WTC11 (cell line): ENCODE measurements around the gene S100PBP.

ENCODE experiments used
- GABPB1 ChIP-seq: sonication (generic); formaldehyde crosslinking; IDR thresholded peaks from 2 replicates; pipeline ENCODE4 v1.8.1; 2023; ENCODE audit warnings: mild to moderate bottlenecking, missing genetic modification reagents
- KAT7 ChIP-seq: sonication (generic); formaldehyde crosslinking; IDR thresholded peaks from 2 replicates; pipeline ENCODE4 v1.8.1; 2023; ENCODE audit warnings: missing genetic modification reagents, mild to moderate bottlenecking, borderline replicate concordance
- MXD4 ChIP-seq: fragments of 250-450 bp; sonication (Bioruptor Pico); IDR thresholded peaks from 2 replicates; pipeline ENCODE4 v1.8.0; 2021; ENCODE audit warnings: mild to moderate bottlenecking, moderate library complexity, borderline replicate concordance
- NR3C1 ChIP-seq: sonication (generic); formaldehyde crosslinking; conservative IDR thresholded peaks from 2 replicates; pipeline ENCODE4 v1.8.1; 2023; ENCODE audit warnings: low read depth, mild to moderate bottlenecking, missing genetic modification reagents
- TEAD4 ChIP-seq: sonication (generic); formaldehyde crosslinking; IDR thresholded peaks from 2 replicates; pipeline ENCODE4 v1.8.0; 2022; ENCODE audit warnings: mild to moderate bottlenecking, missing genetic modification reagents
- ZNF219 ChIP-seq: sonication (generic); formaldehyde crosslinking; IDR thresholded peaks from 2 replicates; pipeline ENCODE4 v1.8.0; 2023; ENCODE audit warnings: missing genetic modification reagents, mild to moderate bottlenecking, borderline replicate concordance
- TF ChIP-seq, protein P1 (sequence below): sonication (generic); formaldehyde crosslinking; IDR thresholded peaks from 2 replicates; pipeline ENCODE4 v1.8.0; 2022; ENCODE audit warnings: mild to moderate bottlenecking, missing genetic modification reagents
- TF ChIP-seq, protein P2 (sequence below): fragments of 200-600 bp; IDR thresholded peaks from 2 replicates; pipeline ENCODE4 v1.8.0; 2022; ENCODE audit warnings: antibody characterized with exemption
- TF ChIP-seq, protein P3 (sequence below): fragments of 250-450 bp; sonication (Bioruptor Pico); IDR thresholded peaks from 2 replicates; pipeline ENCODE4 v1.9.0; 2021; ENCODE audit warnings: moderate library complexity, mild to moderate bottlenecking, inconsistent platforms, borderline replicate concordance
- TF ChIP-seq, protein P4 (sequence below): sonication (generic); formaldehyde crosslinking; IDR thresholded peaks from 2 replicates; pipeline ENCODE4 v1.8.1; 2023; ENCODE audit warnings: mild to moderate bottlenecking, missing genetic modification reagents, moderate library complexity

DNA sequence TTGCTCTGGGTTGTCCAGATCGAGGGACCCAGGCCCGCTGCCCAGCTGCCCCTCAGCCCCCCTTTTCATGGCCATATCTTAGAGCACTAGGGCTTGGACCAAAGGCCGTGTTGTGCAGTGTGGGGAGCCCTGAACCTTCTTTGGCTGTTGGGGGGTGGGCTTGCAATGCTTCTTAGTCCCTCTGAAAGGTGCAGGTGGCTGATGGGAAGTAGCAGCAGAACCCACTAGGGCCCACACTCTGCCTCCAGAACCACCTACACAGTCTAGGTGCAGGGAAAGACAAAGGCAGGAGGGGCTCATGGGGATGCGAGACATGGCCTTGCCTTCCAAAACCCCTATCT, 66.5 kb downstream of the S100PBP start:
- TF ChIP-seq, protein P1, sequence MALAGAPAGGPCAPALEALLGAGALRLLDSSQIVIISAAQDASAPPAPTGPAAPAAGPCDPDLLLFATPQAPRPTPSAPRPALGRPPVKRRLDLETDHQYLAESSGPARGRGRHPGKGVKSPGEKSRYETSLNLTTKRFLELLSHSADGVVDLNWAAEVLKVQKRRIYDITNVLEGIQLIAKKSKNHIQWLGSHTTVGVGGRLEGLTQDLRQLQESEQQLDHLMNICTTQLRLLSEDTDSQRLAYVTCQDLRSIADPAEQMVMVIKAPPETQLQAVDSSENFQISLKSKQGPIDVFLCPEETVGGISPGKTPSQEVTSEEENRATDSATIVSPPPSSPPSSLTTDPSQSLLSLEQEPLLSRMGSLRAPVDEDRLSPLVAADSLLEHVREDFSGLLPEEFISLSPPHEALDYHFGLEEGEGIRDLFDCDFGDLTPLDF (CRISPR knock-in tag) = no peak
- TF ChIP-seq MXD4 (CRISPR knock-in tag) = no peak
- TF ChIP-seq, protein P2, sequence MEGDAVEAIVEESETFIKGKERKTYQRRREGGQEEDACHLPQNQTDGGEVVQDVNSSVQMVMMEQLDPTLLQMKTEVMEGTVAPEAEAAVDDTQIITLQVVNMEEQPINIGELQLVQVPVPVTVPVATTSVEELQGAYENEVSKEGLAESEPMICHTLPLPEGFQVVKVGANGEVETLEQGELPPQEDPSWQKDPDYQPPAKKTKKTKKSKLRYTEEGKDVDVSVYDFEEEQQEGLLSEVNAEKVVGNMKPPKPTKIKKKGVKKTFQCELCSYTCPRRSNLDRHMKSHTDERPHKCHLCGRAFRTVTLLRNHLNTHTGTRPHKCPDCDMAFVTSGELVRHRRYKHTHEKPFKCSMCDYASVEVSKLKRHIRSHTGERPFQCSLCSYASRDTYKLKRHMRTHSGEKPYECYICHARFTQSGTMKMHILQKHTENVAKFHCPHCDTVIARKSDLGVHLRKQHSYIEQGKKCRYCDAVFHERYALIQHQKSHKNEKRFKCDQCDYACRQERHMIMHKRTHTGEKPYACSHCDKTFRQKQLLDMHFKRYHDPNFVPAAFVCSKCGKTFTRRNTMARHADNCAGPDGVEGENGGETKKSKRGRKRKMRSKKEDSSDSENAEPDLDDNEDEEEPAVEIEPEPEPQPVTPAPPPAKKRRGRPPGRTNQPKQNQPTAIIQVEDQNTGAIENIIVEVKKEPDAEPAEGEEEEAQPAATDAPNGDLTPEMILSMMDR = no peak
- TF ChIP-seq, protein P3, sequence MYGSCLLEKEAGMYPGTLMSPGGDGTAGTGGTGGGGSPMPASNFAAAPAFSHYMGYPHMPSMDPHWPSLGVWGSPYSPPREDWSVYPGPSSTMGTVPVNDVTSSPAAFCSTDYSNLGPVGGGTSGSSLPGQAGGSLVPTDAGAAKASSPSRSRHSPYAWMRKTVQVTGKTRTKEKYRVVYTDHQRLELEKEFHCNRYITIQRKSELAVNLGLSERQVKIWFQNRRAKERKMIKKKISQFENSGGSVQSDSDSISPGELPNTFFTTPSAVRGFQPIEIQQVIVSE = no peak
- no peak for TF ChIP-seq GABPB1
- TF ChIP-seq KAT7 (CRISPR knock-in tag) = no peak
- TF ChIP-seq ZNF219 (CRISPR knock-in tag) = no peak
- no peak for TF ChIP-seq NR3C1
- no peak for TF ChIP-seq TEAD4
- TF ChIP-seq, protein P4, sequence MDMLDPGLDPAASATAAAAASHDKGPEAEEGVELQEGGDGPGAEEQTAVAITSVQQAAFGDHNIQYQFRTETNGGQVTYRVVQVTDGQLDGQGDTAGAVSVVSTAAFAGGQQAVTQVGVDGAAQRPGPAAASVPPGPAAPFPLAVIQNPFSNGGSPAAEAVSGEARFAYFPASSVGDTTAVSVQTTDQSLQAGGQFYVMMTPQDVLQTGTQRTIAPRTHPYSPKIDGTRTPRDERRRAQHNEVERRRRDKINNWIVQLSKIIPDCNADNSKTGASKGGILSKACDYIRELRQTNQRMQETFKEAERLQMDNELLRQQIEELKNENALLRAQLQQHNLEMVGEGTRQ (CRISPR knock-in tag) = no peak
